Activated CD8-positive, alpha-beta memory T cell treated with anti-CD3 and anti-CD28 coated beads, Interleukin-2, amount 50 U/mL, for 48 hours (primary cell): ENCODE measurements around the gene ABCC5.
"Not testable (repeated sequence)": the region's sequence is repeated elsewhere in the genome, so short reads cannot be mapped to it uniquely, and the experiment has no call there.

ENCODE experiments used
- DNase-seq: peaks from one replicate; pipeline ENCODE4 v3.0.0-alpha.2; 2020

Gene ABCC5

GRCh38 chr3:184015381-184016019 is 2.2 kb downstream of the ABCC5 start:
- DNase-seq = no peak

- DNase-seq = no peak
These were observed 5.5 kb downstream of the ABCC5 start for GRCh38 chr3:184011937-184012889.

- no peak for DNase-seq
These were observed 6.3 kb downstream of the ABCC5 start for GRCh38 chr3:184011230-184011876.

GRCh38 chr3:184008161-184008560 is 9.5 kb downstream of the ABCC5 start:
- DNase-seq = no peak

GRCh38 chr3:184007143-184007813 is 10.4 kb downstream of the ABCC5 start:
- DNase-seq = not testable (repeated sequence)

GRCh38 chr3:184005941-184006507 is 11.7 kb downstream of the ABCC5 start:
- DNase-seq = no peak

- no peak for DNase-seq
These were observed 13.2 kb downstream of the ABCC5 start for GRCh38 chr3:184004476-184004875.

- DNase-seq = no peak
These were observed 14.3 kb downstream of the ABCC5 start for GRCh38 chr3:184003187-184003967.

- no peak for DNase-seq
These were observed 15.2 kb downstream of the ABCC5 start for GRCh38 chr3:184002469-184002868.

GRCh38 chr3:184001761-184002160 is 15.9 kb downstream of the ABCC5 start:
- DNase-seq = no peak

GRCh38 chr3:183991403-183991802 is 26.3 kb downstream of the ABCC5 start:
- DNase-seq = no peak

GRCh38 chr3:183988216-183988790 is 29.4 kb downstream of the ABCC5 start:
- DNase-seq = no peak

- DNase-seq = no peak
These were observed 30.6 kb downstream of the ABCC5 start for GRCh38 chr3:183987000-183987600.

- no peak for DNase-seq
These were observed 32.6 kb downstream of the ABCC5 start for GRCh38 chr3:183984749-183985729.

- no peak for DNase-seq
These were observed 33.5 kb downstream of the ABCC5 start for GRCh38 chr3:183984127-183984740.

GRCh38 chr3:183981990-183982644 is 35.6 kb downstream of the ABCC5 start:
- no peak for DNase-seq

- DNase-seq = no peak
These were observed 37.3 kb downstream of the ABCC5 start for GRCh38 chr3:183980403-183980802.

- no peak for DNase-seq
These were observed 41.6 kb downstream of the ABCC5 start for GRCh38 chr3:183975981-183976662.
